HepG2 (cell line): ENCODE results near the gene IL17RC. TPM values are rescaled to one million over a fixed set of nuclear protein-coding genes. Genes with fewer than 3 reads are reported as not detected.
"Not testable (repeated sequence)": the region's sequence is repeated elsewhere in the genome, so short reads cannot be mapped to it uniquely, and the experiment has no call there.

Experiments used
- ATAC-seq: fragments of 200-7000 bp; cut with Tn5 transposase; 3 replicates; pipeline ENCODE4 v1.9.1; 2020; ENCODE audit warnings: mild to moderate bottlenecking, moderate library complexity
- BruUV-seq: library from RNA; stranded (reverse); fragments of 400-500 nt; replicated peaks from 2 replicates; lab custom pipeline; 2021; lab: Mats Ljungman, UMichigan
- CTCF ChIA-PET: fragments of 300-600 bp; formaldehyde crosslinking; extraction: SDS; loops from one replicate; lab custom pipeline; 2021; ENCODE audit warnings: low total read pairs, inconsistent platforms, low intra/inter-chr PET ratio; lab: Yijun Ruan, JAX
- POLR2A ChIA-PET: fragments of 350-600 bp; sonication (Branson Sonifier 250); formaldehyde crosslinking; loops from one replicate; lab custom pipeline; 2020; ENCODE audit warnings: antibody characterized with exemption, inconsistent platforms; lab: Yijun Ruan, JAX
- DNase-seq: peaks from one replicate; pipeline ENCODE4 v3.0.0-alpha.2; 2015; ENCODE audit warnings: low spot score
- FAIRE-seq: peaks from 3 replicates; lab custom pipeline; 2011; peaks lifted over from hg19 to GRCh38; lab: Jason Lieb, UNC
- H2AFZ ChIP-seq: one replicate; pipeline ENCODE4 v1.6.1; 2011; ENCODE audit warnings: low read length, inconsistent platforms
- H3K27ac ChIP-seq: fragments of 300-600 bp; 3 replicates; pipeline ENCODE4 v1.8.0; 2011; ENCODE audit warnings: mixed run types, mild to moderate bottlenecking, mixed read lengths, low read length, inconsistent platforms; ENCODE audit not compliant: insufficient read depth; ENCODE audit errors: extremely low read length
- H3K27me3 ChIP-seq, 2 experiments: fragments of 200-600 bp in 1 of 2; 2 replicates in 1 of 2; 3 replicates in 1 of 2; pipeline versions ENCODE4 v1.6.0 to v1.8.0; 2011; ENCODE audit warnings: low read length in 2 of 2, mild to moderate bottlenecking in 2 of 2, moderate library complexity in 2 of 2, inconsistent platforms in 1 of 2; ENCODE audit not compliant: insufficient read depth in 2 of 2, control insufficient read depth in 1 of 2
- H3K36me3 ChIP-seq, 2 experiments: fragments of 200-600 bp in 1 of 2; replicated peaks in 1 of 2; 2 replicates in 1 of 2; 3 replicates in 1 of 2; pipeline versions ENCODE4 v1.5.1 to v1.8.0; 2011; ENCODE audit warnings: low read length in 2 of 2, inconsistent platforms in 1 of 2; ENCODE audit not compliant: insufficient read depth in 2 of 2, control insufficient read depth in 1 of 2
- H3K4me1 ChIP-seq: 2 replicates; pipeline ENCODE4 v1.5.1; 2012; ENCODE audit warnings: low read length, inconsistent platforms; ENCODE audit not compliant: insufficient read depth
- H3K4me2 ChIP-seq: 2 replicates; pipeline ENCODE4 v1.6.0; 2011; ENCODE audit warnings: low read depth, low read length, inconsistent platforms
- H3K4me3 ChIP-seq, 3 experiments: fragments of 200-600 bp in 1 of 3; sonication (generic), shearing (Covaris generic) in 1 of 3; replicated peaks in 1 of 3; 2 replicates each; pipeline ENCODE4 v1.5.1; 2011 to 2016; ENCODE audit warnings: low read length in 3 of 3, inconsistent platforms in 2 of 3, low read depth in 2 of 3, mild to moderate bottlenecking in 2 of 3, control low read depth in 1 of 3, mixed read lengths in 1 of 3; ENCODE audit not compliant: insufficient read depth in 1 of 3
- H3K79me2 ChIP-seq: one replicate; pipeline ENCODE4 v1.6.1; 2011; ENCODE audit warnings: low read length, inconsistent platforms; ENCODE audit not compliant: insufficient read depth
- H3K9ac ChIP-seq: 2 replicates; pipeline ENCODE4 v1.6.0; 2011; ENCODE audit warnings: mild to moderate bottlenecking, low read depth, low read length, inconsistent platforms; ENCODE audit not compliant: insufficient read depth
- H3K9me3 ChIP-seq: 2 replicates; pipeline ENCODE4 v1.5.1; 2012; ENCODE audit warnings: mild to moderate bottlenecking, low read length
- H4K20me1 ChIP-seq: 2 replicates; pipeline ENCODE4 v1.6.0; 2011; ENCODE audit warnings: inconsistent platforms, mild to moderate bottlenecking, low read length, moderate library complexity; ENCODE audit not compliant: insufficient read depth
- ZFP91 ChIP-seq: sonication (generic); formaldehyde crosslinking; IDR thresholded peaks from 2 replicates; pipeline ENCODE4 v1.9.0; 2022; ENCODE audit warnings: missing genetic modification reagents, mild to moderate bottlenecking, borderline replicate concordance
- ZNF333 ChIP-seq: sonication (generic); formaldehyde crosslinking; IDR thresholded peaks from 2 replicates; pipeline ENCODE4 v1.4.0; 2020; ENCODE audit warnings: mild to moderate bottlenecking, missing genetic modification reagents, borderline replicate concordance
- WGBS: methylation state at CpG from one replicate; pipeline ENCODE4 v1.1.6; 2017; ENCODE audit warnings: low lambda C conversion rate; 5-methylcytosine and 5-hydroxymethylcytosine counted together
- in situ Hi-C: cut with HindIII; loops from 2 replicates; pipeline ENCODE4 v1.10.0; 2017; ENCODE audit warnings: low pct_unique_long_range_greater_than_20kb; ENCODE audit not compliant: extremely low pct_ligation_motif_present
- intact Hi-C: fragments of 100-400 bp; cut with micrococcal nuclease; formaldehyde crosslinking; loops from one replicate; pipeline ENCODE4 v1.10.0; 2022; ENCODE audit not compliant: unreplicated experiment
- polyA plus RNA-seq, 8 experiments: library from polyadenylated mRNA; depleted of rRNA in 3 of 8; stranded (reverse) in 7 of 8; unstranded in 1 of 8; fragments of >200 nt; fragmentation: Illumina TruSeq in 4 of 8; extraction: Trizol in 4 of 8; gene quantifications; 2 replicates each; pipeline versions ENCODE4 v1.2.1 to v1.2.3, GENCODE V29; 2011 to 2016; ENCODE audit warnings: low read depth in 4 of 8, missing spikeins in 1 of 8, mixed read lengths in 1 of 8; ENCODE audit not compliant: insufficient read depth in 1 of 8
- total RNA-seq, 5 experiments: library from RNA; depleted of rRNA; stranded (reverse); fragments of >200 nt; fragmentation: Illumina TruSeq; extraction: Trizol; gene quantifications; 2 replicates each; pipeline ENCODE4 v1.2.3, GENCODE V29; 2016; ENCODE audit warnings: low read depth in 1 of 5
- TF ChIP-seq, protein P1 (sequence below): sonication (generic); formaldehyde crosslinking; IDR thresholded peaks from 2 replicates; pipeline ENCODE4 v1.4.0; 2020; ENCODE audit warnings: low read depth, mild to moderate bottlenecking, missing genetic modification reagents
- TF ChIP-seq, protein P2 (sequence below): sonication (generic); formaldehyde crosslinking; IDR thresholded peaks from 2 replicates; pipeline ENCODE4 v1.4.0; 2020; ENCODE audit warnings: mild to moderate bottlenecking, low read depth, missing genetic modification reagents
- TF ChIP-seq, protein P3 (sequence below): sonication (generic); formaldehyde crosslinking; IDR thresholded peaks from 2 replicates; pipeline ENCODE4 v1.8.0; 2022; ENCODE audit warnings: mild to moderate bottlenecking, missing genetic modification reagents; ENCODE audit not compliant: insufficient replicate concordance
- TF ChIP-seq, protein P4 (sequence below): sonication (generic); formaldehyde crosslinking; IDR thresholded peaks from 2 replicates; pipeline ENCODE4 v1.5.0; 2020; ENCODE audit warnings: mild to moderate bottlenecking, missing genetic modification reagents, moderate library complexity

Gene IL17RC
- total and polyA plus RNA-seq, 2 of the 13 experiments (the other 11 are each of a cell fraction or from before 2014, with no cell fraction given): 20.7 to 24.0 TPM

- TF ChIP-seq, protein P1, sequence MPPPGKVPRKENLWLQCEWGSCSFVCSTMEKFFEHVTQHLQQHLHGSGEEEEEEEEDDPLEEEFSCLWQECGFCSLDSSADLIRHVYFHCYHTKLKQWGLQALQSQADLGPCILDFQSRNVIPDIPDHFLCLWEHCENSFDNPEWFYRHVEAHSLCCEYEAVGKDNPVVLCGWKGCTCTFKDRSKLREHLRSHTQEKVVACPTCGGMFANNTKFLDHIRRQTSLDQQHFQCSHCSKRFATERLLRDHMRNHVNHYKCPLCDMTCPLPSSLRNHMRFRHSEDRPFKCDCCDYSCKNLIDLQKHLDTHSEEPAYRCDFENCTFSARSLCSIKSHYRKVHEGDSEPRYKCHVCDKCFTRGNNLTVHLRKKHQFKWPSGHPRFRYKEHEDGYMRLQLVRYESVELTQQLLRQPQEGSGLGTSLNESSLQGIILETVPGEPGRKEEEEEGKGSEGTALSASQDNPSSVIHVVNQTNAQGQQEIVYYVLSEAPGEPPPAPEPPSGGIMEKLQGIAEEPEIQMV (CRISPR knock-in tag): no peak
- TF ChIP-seq, protein P2, sequence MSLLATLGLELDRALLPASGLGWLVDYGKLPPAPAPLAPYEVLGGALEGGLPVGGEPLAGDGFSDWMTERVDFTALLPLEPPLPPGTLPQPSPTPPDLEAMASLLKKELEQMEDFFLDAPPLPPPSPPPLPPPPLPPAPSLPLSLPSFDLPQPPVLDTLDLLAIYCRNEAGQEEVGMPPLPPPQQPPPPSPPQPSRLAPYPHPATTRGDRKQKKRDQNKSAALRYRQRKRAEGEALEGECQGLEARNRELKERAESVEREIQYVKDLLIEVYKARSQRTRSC (CRISPR knock-in tag): no peak
- TF ChIP-seq ZFP91: no peak
- TF ChIP-seq, protein P3, sequence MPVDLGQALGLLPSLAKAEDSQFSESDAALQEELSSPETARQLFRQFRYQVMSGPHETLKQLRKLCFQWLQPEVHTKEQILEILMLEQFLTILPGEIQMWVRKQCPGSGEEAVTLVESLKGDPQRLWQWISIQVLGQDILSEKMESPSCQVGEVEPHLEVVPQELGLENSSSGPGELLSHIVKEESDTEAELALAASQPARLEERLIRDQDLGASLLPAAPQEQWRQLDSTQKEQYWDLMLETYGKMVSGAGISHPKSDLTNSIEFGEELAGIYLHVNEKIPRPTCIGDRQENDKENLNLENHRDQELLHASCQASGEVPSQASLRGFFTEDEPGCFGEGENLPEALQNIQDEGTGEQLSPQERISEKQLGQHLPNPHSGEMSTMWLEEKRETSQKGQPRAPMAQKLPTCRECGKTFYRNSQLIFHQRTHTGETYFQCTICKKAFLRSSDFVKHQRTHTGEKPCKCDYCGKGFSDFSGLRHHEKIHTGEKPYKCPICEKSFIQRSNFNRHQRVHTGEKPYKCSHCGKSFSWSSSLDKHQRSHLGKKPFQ: no peak
- TF ChIP-seq, protein P4, sequence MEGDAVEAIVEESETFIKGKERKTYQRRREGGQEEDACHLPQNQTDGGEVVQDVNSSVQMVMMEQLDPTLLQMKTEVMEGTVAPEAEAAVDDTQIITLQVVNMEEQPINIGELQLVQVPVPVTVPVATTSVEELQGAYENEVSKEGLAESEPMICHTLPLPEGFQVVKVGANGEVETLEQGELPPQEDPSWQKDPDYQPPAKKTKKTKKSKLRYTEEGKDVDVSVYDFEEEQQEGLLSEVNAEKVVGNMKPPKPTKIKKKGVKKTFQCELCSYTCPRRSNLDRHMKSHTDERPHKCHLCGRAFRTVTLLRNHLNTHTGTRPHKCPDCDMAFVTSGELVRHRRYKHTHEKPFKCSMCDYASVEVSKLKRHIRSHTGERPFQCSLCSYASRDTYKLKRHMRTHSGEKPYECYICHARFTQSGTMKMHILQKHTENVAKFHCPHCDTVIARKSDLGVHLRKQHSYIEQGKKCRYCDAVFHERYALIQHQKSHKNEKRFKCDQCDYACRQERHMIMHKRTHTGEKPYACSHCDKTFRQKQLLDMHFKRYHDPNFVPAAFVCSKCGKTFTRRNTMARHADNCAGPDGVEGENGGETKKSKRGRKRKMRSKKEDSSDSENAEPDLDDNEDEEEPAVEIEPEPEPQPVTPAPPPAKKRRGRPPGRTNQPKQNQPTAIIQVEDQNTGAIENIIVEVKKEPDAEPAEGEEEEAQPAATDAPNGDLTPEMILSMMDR (CRISPR knock-in tag): no peak
- no peak for TF ChIP-seq ZNF333 (CRISPR knock-in tag)
These were observed 41.5 kb upstream of the IL17RC start (continued) for GRCh38 chr3:9875448-9875847.

DNA sequence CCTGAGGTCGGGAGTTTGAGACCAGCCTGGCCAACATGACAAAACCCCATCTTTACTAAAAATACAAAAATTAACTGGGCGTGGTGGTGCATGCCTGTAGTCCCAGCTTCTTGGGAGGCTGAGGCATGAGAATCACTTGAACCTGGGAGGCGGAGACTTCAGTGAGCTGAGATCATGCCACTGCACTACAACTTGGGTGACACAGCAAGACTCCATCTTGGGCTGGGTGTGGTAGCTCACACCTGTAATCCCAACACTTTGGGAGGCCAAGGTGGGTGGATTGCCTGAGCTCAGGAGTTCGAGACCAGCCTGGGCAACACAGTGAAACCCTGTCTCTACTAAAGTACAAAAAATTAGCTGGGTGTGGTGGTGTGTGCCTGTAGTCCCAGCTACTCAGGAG lies 40.6 kb upstream of the IL17RC start:
- FAIRE-seq, H3K9ac ChIP-seq, H3K9me3 ChIP-seq, H3K79me2 ChIP-seq, CTCF ChIA-PET, H2AFZ ChIP-seq, BruUV-seq, H3K4me3 ChIP-seq, H3K4me2 ChIP-seq, H4K20me1 ChIP-seq, DNase-seq, in situ Hi-C loops, H3K36me3 ChIP-seq, H3K27me3 ChIP-seq, H3K27ac ChIP-seq, ATAC-seq: not testable (repeated sequence)
- WGBS: 97% methylated on average over 4 of the region's 4 CpGs
- POLR2A ChIA-PET: interaction anchor here (0.8 to 3.2 kb wide), 4 partner anchors 12 to 40 kb away, joined by 3 to 9 read pairs (median 4); partner anchors contain the start of gene IL17RC
- intact Hi-C loops: loop anchor here (5.0 kb wide), 1 partner anchor 41 kb away; the partner anchor contains the start of gene IL17RC
- H3K4me1 ChIP-seq: peaks cover 38% of the 10 kb centered on the region
